ENCODE measurements around the gene EPB41L5. TPM values are rescaled to one million over a fixed set of nuclear protein-coding genes. Genes with fewer than 3 reads are reported as not detected.

The EPB41L5 gene
- total RNA-seq, 1 donor from 2014 or later: 14.9 TPM

DNA sequence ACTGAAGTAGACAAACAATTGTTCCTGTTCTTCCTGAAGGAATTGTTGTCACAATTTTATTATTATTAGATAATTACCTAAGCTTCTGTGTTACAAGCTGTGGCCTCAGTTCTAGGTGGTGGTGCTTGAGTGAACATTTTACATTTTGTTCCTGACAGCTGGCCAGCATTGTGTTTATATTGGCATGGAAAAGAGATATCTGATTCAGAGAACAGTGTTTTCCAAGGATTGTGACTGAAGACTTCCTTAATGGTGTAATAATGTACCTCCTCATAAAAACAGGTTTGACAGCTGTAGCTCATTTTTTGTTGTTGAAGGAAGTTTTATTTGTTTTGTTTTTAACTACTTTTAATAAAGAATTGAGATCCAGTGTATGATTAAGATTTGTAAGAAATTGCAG is 95.2 kb downstream of the EPB41L5 start:
- Mint-ChIP-seq H3K4me3 (ENCODE audit: unreplicated experiment) (no peak overlapping the region), H3K4me1 (ENCODE audit: unreplicated experiment) (peaks cover 45% of the 10 kb centered on the region), H3K9me3 (ENCODE audit: unreplicated experiment) (no peaks in the 10 kb centered on the region), H3K36me3 (ENCODE audit: unreplicated experiment) (peaks cover 7% of the 10 kb centered on the region), H3K27ac (ENCODE audit: unreplicated experiment) (peak overlapping the region; percentile 67), H3K27me3 (ENCODE audit: unreplicated experiment) (no peaks in the 10 kb centered on the region)
- no peak for DNase-seq (ENCODE audit: extremely low spot score, unreplicated experiment)
- TF ChIP-seq, protein P1, sequence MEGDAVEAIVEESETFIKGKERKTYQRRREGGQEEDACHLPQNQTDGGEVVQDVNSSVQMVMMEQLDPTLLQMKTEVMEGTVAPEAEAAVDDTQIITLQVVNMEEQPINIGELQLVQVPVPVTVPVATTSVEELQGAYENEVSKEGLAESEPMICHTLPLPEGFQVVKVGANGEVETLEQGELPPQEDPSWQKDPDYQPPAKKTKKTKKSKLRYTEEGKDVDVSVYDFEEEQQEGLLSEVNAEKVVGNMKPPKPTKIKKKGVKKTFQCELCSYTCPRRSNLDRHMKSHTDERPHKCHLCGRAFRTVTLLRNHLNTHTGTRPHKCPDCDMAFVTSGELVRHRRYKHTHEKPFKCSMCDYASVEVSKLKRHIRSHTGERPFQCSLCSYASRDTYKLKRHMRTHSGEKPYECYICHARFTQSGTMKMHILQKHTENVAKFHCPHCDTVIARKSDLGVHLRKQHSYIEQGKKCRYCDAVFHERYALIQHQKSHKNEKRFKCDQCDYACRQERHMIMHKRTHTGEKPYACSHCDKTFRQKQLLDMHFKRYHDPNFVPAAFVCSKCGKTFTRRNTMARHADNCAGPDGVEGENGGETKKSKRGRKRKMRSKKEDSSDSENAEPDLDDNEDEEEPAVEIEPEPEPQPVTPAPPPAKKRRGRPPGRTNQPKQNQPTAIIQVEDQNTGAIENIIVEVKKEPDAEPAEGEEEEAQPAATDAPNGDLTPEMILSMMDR (IDR thresholded peaks at IDR 0.05): no peak

DNA sequence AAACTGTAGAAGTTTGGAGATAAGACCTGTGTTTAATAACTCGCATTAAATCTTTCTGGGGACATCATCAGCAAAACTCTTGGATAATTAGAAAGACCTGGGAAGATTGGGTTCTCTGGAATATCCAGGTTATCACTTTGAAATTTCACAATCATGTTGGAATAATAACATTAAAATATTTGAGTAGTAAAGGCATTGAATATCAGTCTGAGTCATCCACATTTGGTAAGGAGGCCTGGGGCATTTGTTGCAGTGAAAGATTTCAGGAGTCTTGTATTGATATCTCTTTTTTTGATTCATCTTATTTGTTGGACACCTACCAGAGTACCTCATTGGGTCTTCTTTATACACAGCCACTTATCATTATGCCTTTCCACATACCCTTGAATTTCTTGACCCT is 95.9 kb downstream of the EPB41L5 start:
- Mint-ChIP-seq H3K4me1 (ENCODE audit: unreplicated experiment) (peaks cover 41% of the 10 kb centered on the region), H3K27me3 (ENCODE audit: unreplicated experiment) (no peaks in the 10 kb centered on the region), H3K27ac (ENCODE audit: unreplicated experiment) (peak overlapping the region; percentile 1), H3K4me3 (ENCODE audit: unreplicated experiment) (no peak overlapping the region), H3K9me3 (ENCODE audit: unreplicated experiment) (no peaks in the 10 kb centered on the region), H3K36me3 (ENCODE audit: unreplicated experiment) (peaks cover 7% of the 10 kb centered on the region)
- no peak for DNase-seq (ENCODE audit: extremely low spot score, unreplicated experiment)
- TF ChIP-seq, protein P1 (IDR thresholded peaks at IDR 0.05): no peak

DNA sequence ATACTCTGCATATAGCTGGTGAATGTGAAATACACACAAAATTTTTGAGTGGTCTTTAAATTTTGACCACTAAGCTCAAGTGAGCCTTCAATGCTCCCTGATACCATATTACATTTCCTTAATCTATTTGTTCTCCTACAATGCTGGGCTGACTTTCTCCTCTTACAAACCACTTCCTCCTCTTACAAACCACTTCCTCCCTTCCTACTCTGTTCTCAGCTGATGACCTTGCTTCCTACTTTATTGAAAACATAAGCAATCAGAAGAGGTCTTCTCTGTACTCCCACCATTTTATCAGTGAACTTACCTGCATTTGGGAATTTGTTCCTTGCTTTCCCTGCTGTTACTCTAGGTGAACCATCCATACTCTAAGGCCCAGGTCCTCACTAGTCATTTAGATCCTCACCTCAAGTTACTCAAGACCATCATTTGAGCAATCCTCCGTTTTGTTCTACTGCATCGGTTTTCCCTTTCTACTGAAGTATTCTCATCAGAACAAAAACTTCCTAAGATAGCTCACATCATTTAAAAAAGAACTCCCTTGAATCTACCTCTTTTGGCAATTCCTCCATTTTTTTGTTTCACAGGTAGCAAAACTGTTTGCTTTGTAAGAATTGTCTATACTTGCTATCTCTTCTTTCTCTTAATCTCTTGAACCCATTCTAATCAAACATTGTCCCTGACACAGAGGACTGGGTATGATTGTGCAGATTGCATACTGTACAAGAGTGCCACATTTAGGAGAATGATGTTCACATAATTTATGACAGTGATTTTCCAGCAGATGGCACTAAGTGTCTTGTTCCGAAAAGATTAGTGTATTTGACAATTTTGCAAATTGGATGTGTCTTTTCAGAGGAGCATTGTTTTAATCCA is 96.5 kb downstream of the EPB41L5 start:
- Mint-ChIP-seq H3K4me1 (ENCODE audit: unreplicated experiment) (peaks cover 35% of the 10 kb centered on the region), H3K27me3 (ENCODE audit: unreplicated experiment) (no peaks in the 10 kb centered on the region), H3K36me3 (ENCODE audit: unreplicated experiment) (peaks cover 3% of the 10 kb centered on the region), H3K27ac (ENCODE audit: unreplicated experiment) (peak overlapping the region; percentile 1), H3K4me3 (ENCODE audit: unreplicated experiment) (no peak overlapping the region), H3K9me3 (ENCODE audit: unreplicated experiment) (no peaks in the 10 kb centered on the region)
- no peak for DNase-seq (ENCODE audit: extremely low spot score, unreplicated experiment)
- TF ChIP-seq, protein P1 (IDR thresholded peaks at IDR 0.05): peak; percentile 65

DNA sequence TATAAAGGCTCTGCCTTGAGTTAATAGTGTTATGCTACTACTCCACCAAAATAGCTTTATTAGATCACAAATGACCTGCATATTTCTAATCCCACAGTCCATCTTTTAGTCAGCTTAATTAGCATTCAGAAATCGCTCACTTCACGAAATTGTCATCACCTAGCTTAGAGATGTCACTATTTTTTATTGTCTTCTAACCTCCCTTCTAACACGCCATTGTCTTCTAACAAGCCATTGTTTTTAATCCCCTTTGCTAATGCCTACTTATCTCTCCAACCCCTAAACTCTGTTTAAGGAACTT is 97.1 kb downstream of the EPB41L5 start:
- Mint-ChIP-seq H3K27me3 (ENCODE audit: unreplicated experiment) (no peaks in the 10 kb centered on the region), H3K4me1 (ENCODE audit: unreplicated experiment) (peaks cover 35% of the 10 kb centered on the region), H3K9me3 (ENCODE audit: unreplicated experiment) (no peaks in the 10 kb centered on the region), H3K4me3 (ENCODE audit: unreplicated experiment) (no peak overlapping the region), H3K27ac (ENCODE audit: unreplicated experiment) (no peak overlapping the region), H3K36me3 (ENCODE audit: unreplicated experiment) (peaks cover 3% of the 10 kb centered on the region)
- DNase-seq (ENCODE audit: extremely low spot score, unreplicated experiment): no peak
- TF ChIP-seq, protein P1 (IDR thresholded peaks at IDR 0.05): no peak

DNA sequence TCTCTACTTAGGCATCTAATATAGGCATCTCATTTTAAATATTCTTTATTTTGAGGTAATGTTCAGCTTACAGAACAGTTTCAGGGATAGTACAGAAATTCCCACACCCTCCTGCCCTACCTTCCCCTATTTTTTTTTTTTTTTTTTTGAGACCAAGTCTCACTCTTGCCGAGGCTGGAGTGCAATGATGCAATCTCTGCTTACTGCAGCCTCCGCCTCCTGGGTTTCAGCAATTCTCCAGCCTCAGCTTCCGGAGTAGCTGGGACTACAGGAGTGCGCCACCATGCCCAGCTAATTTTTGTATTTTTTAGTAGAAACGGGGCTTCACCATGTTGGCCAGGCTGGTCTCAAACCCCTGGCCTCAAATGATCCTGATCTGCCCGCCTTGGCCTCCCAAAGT is 97.6 kb downstream of the EPB41L5 start:
- no peak for DNase-seq (ENCODE audit: extremely low spot score, unreplicated experiment)
- H3K4me3 Mint-ChIP-seq (ENCODE audit: unreplicated experiment): no peak overlapping the region
- H3K4me1 Mint-ChIP-seq (ENCODE audit: unreplicated experiment): peaks cover 35% of the 10 kb centered on the region
- H3K9me3 Mint-ChIP-seq (ENCODE audit: unreplicated experiment): no peaks in the 10 kb centered on the region
- H3K27me3 Mint-ChIP-seq (ENCODE audit: unreplicated experiment): no peaks in the 10 kb centered on the region
- no peak overlapping the region for H3K27ac Mint-ChIP-seq (ENCODE audit: unreplicated experiment)
- peaks cover 3% of the 10 kb centered on the region for H3K36me3 Mint-ChIP-seq (ENCODE audit: unreplicated experiment)
- TF ChIP-seq, protein P1 (IDR thresholded peaks at IDR 0.05): no peak
